Measurements from ENCODE around the gene ADRM1. TPM values are rescaled to one million over a fixed set of nuclear protein-coding genes. Genes with fewer than 3 reads are reported as not detected.

The ADRM1 gene
- total and polyA plus RNA-seq, 2 experiments from 2014 or later: 206 to 243 TPM

GRCh38 chr20:62347151-62347404, 44.3 kb downstream of the ADRM1 start:
- Mint-ChIP-seq H3K4me1 (peaks cover 5% of the 10 kb centered on the region; the same call in 2 of the 3 replicates), H3K4me3 (no peak overlapping the region), H3K27me3 (ENCODE audit: insufficient read depth, low read depth, poor library complexity) (peaks cover 14% of the 10 kb centered on the region), H3K27ac (no peak overlapping the region), H3K36me3 (ENCODE audit: low read depth) (peaks cover 78% of the 10 kb centered on the region), H3K9me3 (peaks cover 24% of the 10 kb centered on the region)
- Histone ChIP-seq H3K9me2 (ENCODE audit: insufficient read depth) (no peaks in the 10 kb centered on the region), H3F3A (replicated peaks; ENCODE audit: low read depth) (peaks cover 30% of the 10 kb centered on the region), H3K79me2 (replicated peaks; ENCODE audit: insufficient read depth) (peaks cover 5% of the 10 kb centered on the region; the same call in 1 of the 2 replicates), H3K36me3 (ENCODE audit: insufficient read depth) (peaks cover 31% of the 10 kb centered on the region), H3K27me3 (ENCODE audit: insufficient read depth) (no peaks in the 10 kb centered on the region), H3K27ac (ENCODE audit: low read depth) (no peak overlapping the region), H3K4me3 (no peak overlapping the region), H3K4me2 (no peak overlapping the region), H2AFZ (no peak overlapping the region), H3K4me1 (ENCODE audit: insufficient read depth) (no peaks in the 10 kb centered on the region), H4K20me1 (replicated peaks; ENCODE audit: insufficient read depth) (no peaks in the 10 kb centered on the region; the same call in 1 of the 2 replicates)
- TF ChIP-seq ETS1 (IDR thresholded peaks at IDR 0.05): no peak
- no peak for TF ChIP-seq STAT1 (IDR thresholded peaks at IDR 0.05; ENCODE audit: unreplicated experiment)
- TF ChIP-seq EZH2phosphoT487 (IDR thresholded peaks at IDR 0.05; ENCODE audit: unreplicated experiment): no peak
- no peak for TF ChIP-seq EZH2 (IDR thresholded peaks at IDR 0.05; ENCODE audit: low read depth, unreplicated experiment)
- no peak for TF ChIP-seq ZNF462 (CRISPR knock-in tag; IDR thresholded peaks at IDR 0.05)
- TF ChIP-seq JUNB (IDR thresholded peaks at IDR 0.05; ENCODE audit: unreplicated experiment): no peak
- TF ChIP-seq CTCF (conservative IDR thresholded peaks at IDR 0.05; ENCODE audit: low read depth in 2 of 2): no peak
- no peak for TF ChIP-seq REST (IDR thresholded peaks at IDR 0.05; ENCODE audit: unreplicated experiment)
- TF ChIP-seq NANOG (IDR thresholded peaks at IDR 0.05; ENCODE audit: borderline replicate concordance): no peak
- no peak for TF ChIP-seq ZNF331 (CRISPR knock-in tag; IDR thresholded peaks at IDR 0.05; ENCODE audit: low read depth)
- no peak for TF ChIP-seq ZNF114 (CRISPR knock-in tag; IDR thresholded peaks at IDR 0.05)
- TF ChIP-seq POLR2AphosphoS5 (IDR thresholded peaks at IDR 0.05; ENCODE audit: low read depth): no peak
- no peak for TF ChIP-seq CREB1 (CRISPR knock-in tag; IDR thresholded peaks at IDR 0.05; ENCODE audit: low read depth)
- ATAC-seq (no peak), DNase-seq (ENCODE audit: low spot score) (no peak)

Measured in GM23338 (cell line).